HG03521 (cell line): ENCODE data around the gene IFNAR1.
"Not testable (repeated sequence)": the region's sequence is repeated elsewhere in the genome, so short reads cannot be mapped to it uniquely, and the experiment has no call there.

Experiments
- ATAC-seq: cut with Tn5 transposase; IDR thresholded peaks from one replicate; pipeline ENCODE4 v1.9.1; 2021; ENCODE audit warnings: mild to moderate bottlenecking, moderate library complexity; ENCODE audit not compliant: unreplicated experiment

The IFNAR1 gene

DNA sequence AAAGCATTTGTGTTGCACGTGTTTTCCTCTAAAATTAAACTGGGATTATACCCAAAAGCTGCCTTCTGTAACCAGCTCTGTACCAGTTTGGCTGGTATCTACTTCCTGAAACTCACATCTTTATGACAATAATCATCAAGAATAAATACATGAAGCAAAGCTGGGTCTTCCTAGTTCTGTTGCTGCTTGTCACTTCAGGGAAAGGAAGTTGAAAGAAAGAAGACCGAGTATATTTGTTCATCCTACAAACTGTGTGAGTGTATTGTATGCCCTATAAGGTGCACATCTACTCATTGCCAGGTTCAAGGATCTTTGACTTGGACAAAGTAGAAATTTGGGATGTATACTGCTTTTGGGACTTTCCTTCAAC is 49.3 kb downstream of the IFNAR1 start:
- ATAC-seq: no peak

DNA sequence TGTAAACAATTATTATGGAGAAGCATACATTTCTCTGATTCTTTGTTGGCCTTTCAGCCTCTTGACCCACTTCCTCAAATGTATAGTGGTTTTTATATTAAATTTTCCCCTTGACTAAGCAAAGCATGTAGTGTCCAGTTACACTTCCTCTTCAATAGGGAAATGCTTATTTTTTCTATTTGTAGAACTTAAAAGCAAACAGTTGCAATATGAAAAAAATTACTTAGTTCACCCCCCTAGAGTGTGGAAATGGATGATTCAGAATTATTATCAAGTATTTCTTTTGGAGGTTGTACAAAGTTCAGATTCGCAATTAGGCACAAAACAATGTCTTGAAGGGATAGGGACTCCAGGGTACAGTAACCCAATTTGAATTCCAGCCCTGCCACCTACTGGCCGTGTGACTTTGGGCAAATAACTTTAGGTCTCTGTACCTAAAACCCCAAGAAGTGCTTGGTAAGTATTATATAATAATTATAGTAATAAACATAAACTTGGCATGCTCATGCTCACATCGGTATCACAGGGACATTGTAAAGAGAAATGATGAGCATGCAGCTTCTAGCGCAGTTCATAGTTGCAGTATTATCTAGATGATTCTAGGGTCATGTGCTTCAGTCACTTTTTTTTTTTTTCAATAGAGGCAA is 49.8 kb downstream of the IFNAR1 start:
- ATAC-seq: no peak

DNA sequence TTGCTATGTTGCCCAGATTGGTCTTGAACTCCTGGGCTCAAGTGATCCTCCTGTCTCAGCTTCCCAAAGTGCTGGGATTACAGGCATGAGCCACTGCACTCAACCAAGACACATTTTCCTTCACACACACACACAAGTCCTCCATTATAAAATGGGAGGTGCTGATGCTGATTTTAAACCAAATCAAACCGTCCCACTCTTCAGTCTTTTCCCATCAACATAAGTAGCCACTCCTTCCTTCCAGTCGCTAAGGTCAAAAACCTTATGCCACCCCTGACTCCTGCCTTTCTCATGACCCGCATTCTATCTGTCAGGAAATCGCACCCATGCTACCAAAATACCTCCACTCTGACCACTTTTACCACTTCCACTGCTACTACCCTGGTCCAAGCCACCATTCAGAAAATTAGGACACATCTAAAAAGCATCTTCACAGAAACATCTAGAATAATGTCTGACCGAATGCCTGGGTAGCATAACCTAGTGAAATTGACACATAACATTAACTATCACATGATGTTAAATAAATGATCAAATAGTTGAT is 50.4 kb downstream of the IFNAR1 start:
- no peak for ATAC-seq

DNA sequence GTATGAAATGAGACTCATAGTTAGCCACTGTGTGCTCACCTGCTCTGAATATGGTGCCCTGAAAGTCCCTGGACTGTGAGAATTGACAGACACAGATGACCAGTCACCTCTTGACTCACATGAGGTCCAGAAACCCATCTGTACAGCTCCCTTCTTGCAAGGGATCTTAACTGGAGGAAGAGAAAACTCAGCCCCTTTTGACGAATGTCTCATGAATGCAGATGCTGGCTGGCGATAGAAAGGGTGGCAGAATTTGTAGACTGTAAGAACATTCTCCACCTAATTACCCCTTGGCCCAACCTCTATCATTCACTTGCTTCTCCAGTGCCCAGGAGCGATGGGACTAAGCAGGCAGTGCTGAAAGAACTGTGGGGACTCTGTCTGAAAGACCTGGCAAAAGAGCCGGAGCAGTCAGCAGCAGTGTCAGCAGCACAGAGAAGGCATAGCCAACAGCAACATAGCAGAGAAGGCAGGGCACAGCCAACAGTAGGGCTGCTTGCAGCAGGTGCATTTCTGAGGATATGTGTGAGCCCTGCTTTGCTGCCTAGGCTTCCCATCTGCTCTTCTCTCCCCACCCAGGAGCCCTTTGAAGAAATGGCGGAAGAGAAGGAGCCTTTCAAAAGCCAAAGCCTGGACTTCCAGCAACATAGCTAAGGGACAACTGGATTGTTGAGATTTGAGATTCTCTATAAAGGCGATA is 52.6 kb downstream of the IFNAR1 start:
- ATAC-seq: no peak

DNA sequence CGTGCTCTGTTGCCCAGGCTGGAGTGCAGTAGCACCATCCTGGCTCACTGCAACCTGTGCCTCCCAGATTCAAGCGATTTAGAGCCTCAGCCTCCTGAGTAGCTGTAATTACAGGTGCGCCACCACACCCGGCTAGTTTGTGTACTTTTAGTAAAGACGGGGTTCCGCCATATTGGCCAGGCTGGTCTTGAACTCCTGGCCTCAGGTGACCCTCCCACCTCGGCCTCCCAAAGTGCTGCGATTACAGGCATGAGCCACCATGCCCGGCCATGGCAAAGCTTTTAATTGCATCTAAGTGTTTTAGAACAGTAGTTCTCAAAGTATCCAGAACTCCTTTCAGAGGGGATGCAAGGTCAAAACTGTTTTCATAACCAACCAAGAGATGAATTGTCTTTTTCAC is 53.3 kb downstream of the IFNAR1 start:
- ATAC-seq: no peak

DNA sequence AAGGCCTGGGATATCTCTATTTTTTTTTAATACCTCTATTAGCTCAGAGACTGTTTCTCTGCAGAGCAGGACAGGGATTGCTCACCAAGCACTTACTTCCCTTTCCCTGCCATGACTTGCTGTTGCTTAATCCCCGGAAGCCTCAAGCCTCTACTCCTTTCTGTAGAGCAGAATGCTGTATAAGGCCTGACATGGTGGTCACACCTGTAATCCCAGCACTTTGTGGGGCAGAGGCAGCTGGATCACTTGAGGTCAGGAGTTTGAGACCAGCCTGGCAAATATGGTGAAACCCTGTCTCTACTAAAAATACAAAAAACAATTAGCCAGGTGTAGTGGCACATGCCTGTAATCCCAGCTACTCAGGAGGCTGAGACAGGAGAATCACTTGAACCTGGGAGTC is 55.2 kb downstream of the IFNAR1 start:
- ATAC-seq: not testable (repeated sequence)

DNA sequence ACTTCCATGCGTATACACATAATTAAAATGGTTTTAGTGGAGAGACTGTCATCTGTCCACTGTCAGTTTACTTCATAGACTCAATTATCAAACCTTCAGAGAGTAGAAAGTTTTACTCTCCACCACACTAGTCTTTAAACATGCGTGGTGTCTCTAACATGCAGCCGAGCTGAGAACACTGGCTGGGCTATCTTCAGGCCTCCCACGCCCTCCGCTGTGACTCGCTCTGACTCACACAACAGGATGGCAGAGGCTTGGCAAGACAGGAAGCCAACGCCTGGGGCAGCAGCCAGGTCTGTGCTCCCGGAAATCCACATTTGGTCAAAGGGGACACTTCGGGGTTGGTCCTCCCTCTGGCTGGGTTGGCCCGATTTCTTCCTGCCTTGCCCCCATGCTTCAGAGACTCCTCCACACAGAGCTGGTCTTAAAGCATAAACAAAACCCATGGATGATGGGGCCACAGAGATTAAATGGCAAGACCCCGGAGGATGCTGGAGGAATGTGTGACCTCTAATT is 55.8 kb downstream of the IFNAR1 start:
- ATAC-seq: peak; percentile 46

DNA sequence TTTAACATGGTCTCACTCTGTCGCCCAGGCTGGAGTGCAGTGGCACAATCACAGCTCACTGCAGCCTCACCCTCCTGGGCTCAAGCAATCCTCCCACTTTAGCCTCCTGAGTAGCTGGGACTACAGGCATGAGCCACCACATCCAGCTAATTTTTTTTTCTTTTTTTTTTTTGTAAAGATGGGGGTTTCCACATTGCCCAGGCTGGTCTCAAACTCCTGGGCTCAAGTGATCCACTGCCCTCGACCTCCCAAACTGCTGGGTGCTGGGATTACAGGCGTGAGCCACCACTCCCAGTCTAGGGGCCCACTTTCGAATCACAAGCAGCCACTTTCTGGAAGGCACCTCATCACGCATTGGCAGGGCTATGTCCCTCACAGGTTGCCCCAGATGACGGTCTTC is 56.6 kb downstream of the IFNAR1 start:
- ATAC-seq: not testable (repeated sequence)

DNA sequence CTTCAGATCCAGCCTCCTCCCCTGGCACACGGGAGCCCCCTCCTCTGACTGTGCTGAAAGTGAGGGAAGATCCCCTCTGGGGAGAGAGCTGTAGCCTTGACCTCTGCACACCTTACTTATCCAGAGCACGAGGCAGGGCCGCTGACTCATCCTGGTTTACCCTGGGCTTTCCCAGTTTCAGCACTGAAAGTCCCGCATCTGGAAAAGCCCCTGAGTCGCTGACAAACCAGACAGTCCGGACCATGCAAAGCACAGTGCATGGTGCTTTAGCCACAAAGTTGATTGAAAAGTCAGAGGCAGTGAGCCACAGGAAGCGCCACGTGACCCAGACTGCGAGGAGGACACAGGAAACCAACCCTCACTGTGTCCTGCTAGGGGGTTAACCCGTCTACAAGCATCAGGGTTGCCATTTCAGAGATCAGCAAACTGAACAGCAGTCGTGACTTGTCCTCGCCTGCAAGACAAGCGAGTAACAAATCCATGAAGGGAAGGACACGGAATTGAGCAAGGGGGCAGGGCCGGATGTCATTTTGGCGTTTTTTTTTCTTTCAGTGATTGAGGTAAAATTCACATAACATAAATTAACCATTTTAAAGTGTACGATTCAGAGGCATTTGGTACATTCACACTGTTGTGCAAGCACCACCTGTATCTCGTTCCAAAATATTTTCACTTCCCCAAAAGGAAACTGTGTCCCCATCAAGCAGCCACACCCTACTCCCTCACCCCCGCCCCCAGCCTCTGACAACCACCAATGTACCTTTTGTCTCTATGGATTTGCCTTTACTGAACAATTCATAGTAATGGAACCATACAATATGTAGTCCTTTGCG is 58.5 kb downstream of the IFNAR1 start:
- ATAC-seq: peak; percentile 51

DNA sequence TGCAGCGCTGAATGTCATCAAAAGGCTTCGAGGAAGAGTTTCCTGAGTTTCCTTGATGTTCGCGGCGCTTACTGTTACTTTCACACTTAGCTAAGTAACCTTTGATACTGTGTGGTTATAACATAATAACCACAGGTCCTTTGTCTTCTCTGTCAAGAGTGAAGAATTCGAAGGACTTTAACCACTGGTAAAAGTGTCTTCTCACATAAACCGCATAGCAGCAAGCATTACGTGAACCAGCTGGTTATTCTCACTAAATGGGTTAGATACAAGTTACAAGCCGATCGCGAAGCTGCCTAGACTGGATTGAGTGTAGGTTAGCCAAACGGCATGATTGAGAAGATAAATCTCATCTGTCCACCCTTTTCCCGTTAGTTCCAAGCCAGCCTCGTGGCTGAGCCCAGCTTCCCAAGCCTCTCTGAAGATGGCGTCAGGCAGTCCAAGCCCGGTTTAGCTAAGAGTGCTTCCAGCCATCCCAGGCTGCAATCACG is 60.1 kb downstream of the IFNAR1 start:
- no peak for ATAC-seq

DNA sequence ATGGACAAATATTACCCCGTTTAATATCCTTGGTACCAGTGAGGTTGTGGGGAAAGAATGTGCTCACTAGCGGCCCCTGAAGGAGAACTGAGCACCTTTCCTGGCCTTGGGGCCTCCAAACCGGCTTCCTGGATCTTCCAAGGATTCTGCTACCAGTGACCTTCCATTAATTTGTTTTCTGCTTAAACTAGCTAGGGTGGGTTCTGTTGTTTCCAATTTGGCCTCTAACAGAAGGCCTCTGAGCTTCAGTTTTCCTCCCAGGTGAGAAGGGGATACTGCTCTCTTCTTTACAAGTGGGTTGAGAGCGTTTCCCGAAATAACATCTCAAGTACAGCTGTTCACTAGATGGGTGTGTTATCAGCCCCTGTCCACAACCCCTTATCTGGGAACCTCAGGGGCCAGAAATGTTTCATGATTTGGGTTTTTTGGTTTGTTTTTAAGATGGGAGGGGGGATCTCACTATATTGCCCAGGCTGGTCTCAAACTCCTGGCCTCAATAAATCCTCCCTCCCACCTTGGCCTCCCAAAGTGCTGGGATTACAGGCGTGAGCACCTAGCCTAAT is 61.5 kb downstream of the IFNAR1 start:
- no peak for ATAC-seq

DNA sequence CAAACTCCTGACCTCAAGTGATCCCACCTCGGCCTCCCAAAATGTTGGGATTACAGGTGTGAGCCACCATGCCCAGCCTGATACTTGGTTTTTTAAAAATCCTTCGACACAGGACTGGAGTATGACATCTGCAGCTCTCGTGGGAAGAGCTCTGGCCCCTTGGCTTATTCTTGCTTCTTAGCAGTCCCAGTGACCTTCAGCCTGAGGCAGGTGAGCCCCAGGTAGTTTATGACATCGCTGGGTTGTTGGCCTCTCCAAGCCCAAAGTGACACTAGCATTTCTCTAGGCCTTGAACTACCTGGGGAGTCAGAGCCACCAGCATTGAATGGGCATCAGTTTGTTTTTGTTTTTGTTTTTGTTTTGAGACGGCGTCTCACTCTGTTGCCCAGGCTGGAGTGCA is 62.5 kb downstream of the IFNAR1 start:
- no peak for ATAC-seq

DNA sequence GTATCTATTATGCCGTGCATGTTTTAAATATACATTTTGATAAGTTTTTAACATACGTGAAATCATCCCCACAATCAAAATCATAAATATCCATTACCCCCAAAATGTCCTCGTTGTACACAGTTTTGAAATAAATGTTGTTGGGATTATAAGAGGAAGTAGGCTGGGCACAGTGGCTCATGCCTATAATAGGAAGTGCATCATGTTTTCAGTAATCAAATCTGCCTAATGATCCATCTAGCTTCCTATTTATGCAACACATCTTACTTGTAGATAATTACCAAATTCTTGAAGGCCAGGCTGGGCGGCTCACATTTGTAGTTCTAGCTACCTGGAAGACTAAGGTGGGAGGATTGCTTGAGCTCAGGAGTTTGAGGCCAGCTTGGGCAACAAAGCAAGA is 63.4 kb downstream of the IFNAR1 start:
- no peak for ATAC-seq

DNA sequence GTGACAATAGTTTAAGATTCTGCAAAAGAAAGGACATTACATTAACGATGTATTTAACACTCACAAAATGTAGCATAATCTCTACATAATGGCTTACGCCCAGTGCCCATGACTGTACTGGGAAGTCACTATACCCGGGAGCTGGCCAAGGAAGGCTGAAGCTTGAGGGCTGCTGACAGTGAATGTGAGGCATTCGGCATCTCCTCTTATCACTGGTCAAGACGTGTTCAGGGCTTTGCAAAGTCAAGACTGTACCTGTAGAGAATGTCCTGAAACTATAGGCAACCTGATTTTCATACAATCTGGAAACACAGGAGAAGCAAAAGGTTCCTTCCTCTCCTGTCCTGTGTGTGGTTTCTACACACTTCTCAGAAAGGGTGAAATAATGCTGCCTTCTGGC is 65.7 kb downstream of the IFNAR1 start:
- ATAC-seq: no peak

DNA sequence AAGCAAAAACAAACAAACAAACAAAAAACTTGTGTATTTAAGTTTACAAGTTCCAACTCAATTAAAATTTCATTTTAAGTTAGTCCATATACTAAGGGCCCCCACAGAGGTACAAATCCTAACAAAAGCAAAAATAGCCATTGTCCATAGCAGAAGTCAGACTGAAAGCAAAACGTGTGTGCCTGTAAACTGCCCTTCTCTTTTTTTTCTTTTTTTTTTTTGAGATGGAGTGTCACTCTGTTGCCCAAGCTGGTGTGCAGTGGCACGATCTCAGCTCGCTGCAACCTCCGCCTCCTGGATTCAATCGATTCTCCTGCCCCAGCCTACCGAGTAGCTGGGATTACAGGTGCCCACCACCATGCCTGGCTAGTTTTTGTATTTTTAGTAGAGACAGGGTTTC is 66.9 kb downstream of the IFNAR1 start:
- ATAC-seq: no peak

DNA sequence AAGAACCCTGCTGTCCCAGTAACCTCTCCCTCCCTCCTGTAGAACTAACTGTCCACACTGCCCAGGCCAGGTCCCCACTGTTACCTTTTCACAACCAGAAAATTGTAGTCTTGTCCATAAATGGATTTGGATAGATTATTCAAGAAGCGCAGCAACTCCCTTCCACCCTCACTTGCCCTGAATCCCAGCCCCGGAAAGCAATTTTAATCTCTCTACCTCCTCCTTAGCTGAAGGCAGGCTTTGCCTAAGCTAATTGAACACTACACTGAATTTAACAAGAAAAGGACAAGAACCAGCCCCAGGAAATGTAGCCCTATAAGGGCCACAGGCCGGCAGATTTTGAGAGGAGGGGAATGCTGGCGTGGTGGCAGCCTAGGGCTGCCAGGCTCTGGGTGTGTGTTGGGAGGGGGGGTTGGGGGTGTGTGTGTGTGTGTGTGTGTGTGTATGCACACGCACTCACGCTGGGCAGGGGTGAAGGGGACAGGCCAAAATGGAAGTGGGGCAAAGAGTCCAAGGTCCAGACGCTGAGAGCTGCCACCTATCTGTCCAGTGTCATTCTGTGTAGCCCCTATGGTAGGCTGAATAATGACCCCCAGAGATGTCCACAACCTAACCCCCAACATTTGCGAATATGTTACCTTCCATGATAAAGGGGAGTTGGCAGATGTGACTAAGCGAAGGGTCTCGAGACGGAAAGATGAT is 67.7 kb downstream of the IFNAR1 start:
- no peak for ATAC-seq

DNA sequence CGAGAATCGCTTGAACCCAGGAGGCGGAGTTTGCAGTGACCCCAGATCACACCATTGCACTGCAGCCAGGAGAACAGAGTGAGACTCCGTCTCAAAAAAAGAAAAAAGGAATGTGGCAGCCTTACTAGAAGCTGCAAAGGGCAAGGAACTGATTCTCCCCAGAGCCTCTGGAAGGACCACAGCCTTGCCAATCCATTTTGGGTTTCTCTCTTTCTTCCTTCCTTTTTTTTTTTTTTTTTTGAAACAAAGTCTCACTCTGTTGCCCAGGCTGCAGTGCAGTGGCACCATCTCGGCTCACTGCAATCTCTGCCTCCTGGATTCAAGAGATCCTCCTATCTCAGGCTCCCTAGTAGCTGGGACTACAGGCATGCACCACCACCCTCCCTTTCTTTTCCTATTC is 68.6 kb downstream of the IFNAR1 start:
- ATAC-seq: no peak

DNA sequence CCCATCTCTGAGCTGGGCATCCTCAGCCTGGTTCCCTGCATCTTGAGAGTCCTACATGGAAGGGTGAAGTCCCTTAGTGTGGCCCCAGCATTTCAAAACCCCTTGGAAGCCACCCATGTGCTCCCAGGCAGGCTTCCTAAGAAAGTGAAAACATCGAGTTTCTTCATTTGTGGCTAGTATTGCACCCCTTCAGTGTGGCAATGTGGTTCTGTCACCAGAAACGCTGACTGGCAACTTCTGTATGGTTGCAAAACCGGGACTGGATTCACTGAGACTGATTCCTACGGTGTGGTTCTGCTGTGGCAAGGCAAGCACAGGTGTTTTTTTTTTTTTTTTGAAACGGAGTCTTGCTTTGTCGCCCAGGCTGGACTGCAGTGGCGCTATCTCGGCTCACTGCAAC is 69.5 kb downstream of the IFNAR1 start:
- ATAC-seq: no peak

DNA sequence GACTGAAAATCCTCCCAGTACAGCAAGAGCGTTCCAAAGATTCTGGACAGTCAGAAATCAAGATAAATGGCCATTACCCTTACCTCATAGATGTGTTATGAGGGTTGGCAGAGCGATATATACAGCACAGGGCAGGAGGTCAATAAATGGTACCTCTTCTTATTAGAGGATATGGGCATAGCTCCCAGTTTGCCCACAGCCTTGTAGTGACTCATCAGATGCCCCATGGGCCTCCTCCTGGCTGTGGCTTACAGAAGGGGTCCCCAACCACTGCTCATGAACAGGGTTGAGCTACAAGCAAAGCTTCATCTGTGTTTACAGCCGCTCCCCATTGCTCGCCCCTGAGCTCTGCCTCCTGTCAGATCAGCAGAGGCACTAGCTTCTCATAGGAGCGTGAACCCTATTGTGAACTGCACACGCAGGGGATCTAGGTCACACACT is 71.1 kb downstream of the IFNAR1 start:
- no peak for ATAC-seq

DNA sequence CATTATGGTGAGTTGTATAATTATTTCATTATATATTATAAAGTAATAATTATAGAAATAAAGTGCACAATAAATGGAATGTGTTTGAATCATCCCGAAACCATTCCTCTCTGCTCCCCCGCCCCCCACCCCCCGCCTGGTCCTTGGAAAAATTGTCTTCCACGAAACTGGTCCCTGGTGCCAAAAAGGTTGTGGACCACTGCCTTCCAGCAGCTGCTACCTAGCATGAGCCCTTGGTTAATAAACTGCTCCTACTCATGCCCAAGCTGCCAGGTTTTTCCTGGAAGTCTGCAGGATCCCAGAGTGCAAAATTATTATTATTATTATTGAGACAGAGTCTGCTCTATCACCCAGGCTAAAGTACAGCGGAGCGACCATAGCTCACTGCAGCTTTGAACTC is 71.7 kb downstream of the IFNAR1 start:
- no peak for ATAC-seq
